GM19467 (cell line): ENCODE results near the gene CGB1.
"Not testable (repeated sequence)": the region's sequence is repeated elsewhere in the genome, so short reads cannot be mapped to it uniquely, and the experiment has no call there.

Experiments used
- ATAC-seq: cut with Tn5 transposase; IDR thresholded peaks from one replicate; pipeline ENCODE4 v1.9.1; 2021; ENCODE audit warnings: mild to moderate bottlenecking, moderate library complexity; ENCODE audit not compliant: unreplicated experiment

CGB1 gene

DNA sequence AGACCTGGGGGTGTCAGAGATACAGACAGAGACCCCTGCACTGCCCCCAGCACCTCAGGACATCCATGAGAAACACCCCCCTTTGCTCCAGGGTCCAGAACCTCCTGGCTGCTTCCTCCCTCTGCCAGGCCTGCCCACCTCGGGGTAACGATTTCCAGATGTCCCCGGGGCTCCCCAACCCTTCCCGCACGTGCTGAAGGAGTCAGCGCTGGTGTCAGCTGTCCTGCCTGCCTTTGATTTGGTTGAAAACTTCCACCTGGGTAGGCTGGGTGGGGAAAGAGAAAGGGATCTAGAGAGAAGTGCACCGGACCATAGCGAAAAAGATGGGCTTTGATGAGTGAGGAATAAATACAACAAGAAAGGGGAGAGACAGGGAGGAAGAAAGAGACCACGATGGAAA, 22.4 kb upstream of the CGB1 start:
- no peak for ATAC-seq

DNA sequence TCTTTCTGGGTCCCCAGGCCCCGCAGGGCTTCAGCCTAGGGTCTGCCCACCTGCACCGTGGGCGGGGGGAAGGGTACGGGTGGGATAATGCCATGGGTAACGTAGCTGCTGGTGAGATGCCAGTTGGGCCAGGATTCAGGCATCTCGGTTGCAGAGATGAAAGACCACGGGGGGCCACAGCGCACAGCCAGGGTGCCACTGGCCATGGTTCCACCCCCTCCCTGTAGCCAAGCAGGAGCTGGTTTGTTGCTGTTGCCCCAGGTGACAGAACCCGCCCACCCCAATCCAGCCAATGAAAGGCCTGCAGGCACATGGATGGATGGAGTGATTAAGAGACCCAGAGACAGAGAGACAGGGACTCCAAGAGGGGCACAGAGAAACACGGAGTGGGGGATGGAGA, 21.9 kb upstream of the CGB1 start:
- ATAC-seq: no peak

- no peak for ATAC-seq
These were observed 21.0 kb upstream of the CGB1 start, which contains the start of gene CGB7 for GRCh38 chr19:49057636-49058234. Gene CGB7, minus strand, starts transcription at chr19:49057749. Its CDS starts 2,374 bp downstream, at chr19:49055375.

DNA sequence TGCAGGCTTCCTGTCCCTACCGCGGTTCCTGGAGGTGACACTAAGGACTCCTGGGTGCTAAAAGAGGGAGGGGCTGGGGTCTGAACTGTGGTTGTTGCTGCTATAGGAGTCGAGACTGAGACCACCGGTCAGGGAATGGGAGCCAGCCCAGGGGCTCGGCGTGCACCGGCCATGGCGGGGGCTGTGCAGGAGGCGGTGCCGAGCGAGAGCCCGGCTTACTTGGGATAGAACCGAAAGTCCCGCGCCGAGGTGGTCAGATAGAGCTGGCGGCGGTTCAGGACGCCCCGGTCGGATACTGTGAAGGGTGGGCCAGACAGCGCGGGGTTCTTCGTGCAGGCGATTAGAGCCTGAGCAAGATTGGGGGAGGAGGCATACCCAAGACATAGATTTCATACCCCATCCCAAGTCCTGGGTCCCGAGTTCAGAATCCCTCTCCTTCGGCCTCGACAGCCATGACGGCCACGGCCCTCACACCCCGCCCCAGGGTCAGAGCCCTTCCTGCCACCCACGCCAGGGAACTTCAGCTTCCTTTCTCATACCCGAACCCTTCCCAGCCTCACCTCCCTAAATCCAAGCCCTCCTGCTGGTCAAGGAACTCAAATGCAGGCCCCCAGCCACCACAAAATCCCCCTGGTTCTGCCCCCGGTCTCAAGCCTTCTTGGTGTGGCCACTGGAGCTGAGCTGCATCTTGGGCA, 20.4 kb upstream of the CGB1 start:
- not testable (repeated sequence) for ATAC-seq

DNA sequence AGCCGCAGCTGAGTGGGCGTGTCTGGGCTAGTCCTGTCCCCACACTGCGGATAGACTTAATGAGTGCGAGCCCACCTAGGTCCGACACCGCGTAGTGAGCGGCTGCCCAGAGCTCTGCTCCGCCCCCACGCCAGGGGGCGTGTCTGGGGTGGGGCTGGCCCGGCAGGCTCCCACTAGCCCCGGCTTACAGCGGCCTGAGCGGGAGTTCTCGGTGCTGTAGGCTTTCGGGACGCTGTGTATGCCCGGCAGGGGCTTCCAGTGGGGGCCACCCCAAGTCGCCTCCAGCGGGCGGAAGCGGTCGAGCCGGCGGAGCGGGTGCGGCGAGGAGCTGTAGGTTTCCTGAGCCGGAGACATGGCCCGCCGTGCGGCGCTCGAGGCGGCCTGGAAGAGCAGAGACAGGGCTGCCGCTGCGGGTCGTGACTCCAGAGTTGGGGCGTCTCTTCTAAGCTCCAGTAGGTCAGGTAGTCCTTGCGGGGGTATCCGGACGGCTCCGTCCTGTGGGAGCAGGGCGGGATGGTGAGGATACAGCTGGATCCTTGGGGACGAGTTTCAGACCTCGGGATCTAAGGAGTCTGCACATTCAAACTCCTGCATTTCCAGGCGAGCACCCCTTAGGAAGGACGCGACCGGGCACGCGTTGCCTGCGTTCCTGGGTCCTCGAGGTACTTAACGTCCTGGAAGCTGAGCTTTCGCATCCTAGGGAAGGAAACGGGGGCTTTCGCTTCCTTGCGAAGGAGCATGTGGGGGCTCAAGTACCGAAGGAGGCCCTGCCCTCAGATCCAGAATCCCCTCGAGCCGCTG, 19.6 kb upstream of the CGB1 start:
- ATAC-seq: no peak

DNA sequence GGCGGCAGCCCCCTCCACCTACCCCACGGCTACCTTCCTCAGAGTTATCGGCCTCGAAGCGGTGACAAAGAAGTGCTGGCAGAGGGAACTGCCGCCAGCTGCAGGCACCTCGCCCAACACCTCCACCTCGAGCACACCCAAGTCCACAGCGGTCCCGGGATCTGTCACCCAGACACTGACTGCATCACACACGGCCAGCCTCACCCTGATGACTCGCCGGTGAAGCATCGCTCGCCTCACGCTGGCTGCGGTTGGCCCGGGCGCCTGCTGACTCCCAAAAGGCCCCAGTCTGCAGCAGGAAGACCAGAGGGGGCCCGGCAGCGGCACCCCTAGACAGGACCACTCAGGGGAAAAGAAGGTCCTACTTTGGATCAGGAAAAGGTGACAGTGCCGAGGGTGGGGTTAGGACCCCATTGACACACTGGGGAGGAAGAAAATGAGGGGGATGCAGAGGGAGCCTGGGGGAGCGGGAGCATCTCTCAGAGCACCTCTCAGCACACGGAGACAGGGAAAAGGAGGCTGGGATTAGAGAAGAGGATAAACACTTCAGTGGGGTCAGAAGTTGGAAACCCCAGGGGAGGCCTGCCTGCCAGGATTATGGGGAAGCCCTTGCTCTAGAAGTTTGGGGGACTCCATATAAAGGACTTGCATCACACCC, 13.8 kb upstream of the CGB1 start:
- ATAC-seq: not testable (repeated sequence)

GRCh38 chr19:49049834-49050233, 13.1 kb upstream of the CGB1 start:
- not testable (repeated sequence) for ATAC-seq

DNA sequence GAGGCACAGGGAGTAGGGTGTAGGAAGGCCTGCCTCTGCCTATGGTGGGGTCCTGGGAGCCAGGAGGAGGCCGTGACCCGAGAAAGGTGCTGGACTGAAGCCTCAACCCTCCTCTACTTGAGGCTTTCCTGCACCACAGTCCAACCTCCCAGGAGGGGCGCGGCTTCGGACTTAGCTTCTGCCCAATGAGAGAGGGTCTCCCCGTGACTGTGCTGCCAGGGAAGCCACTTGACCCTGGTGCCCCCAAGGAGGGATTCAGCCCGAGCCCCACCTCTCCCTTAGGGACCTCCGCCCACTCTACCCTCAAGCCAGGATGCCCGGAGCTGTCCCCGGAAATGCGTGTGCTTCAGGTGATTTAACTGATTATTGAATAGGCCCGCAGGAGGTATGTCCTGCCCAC, 12.3 kb upstream of the CGB1 start, which contains the start of gene CGB8:
TSS of gene CGB8 (minus strand) at position 101 of the 400 bp plus-strand sequence. CDS start 372 bp downstream, outside the sequence.
- not testable (repeated sequence) for ATAC-seq

GRCh38 chr19:49043548-49043947, 6.9 kb upstream of the CGB1 start, which contains the start of gene CGB5:
Gene CGB5, plus strand, starts transcription at chr19:49043848. Its CDS starts 362 bp downstream, at chr19:49044210.
- ATAC-seq: not testable (repeated sequence)

GRCh38 chr19:49042666-49043065, 6.0 kb upstream of the CGB1 start:
- not testable (repeated sequence) for ATAC-seq

GRCh38 chr19:49042177-49042576, 5.5 kb upstream of the CGB1 start:
- no peak for ATAC-seq

DNA sequence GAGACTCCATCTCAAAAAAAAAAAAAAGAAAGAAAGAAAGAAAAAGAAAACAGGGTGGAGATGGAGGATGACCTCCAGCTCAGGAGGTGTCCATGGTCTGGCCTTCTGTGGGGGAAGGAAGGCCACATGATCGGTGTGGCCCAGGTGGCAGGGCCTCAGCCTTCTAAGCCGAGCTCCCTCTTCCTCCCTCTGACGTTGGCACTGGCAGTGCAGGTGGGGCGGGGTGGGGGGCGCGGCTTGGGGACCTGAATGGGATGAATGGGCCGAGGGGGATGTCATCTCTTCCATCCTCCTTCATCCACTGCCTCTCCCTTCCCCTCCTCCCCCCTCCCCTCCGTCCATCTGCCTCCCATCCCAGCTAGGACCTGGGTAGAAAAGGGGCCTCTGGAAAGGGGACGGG, 3.0 kb upstream of the CGB1 start:
- ATAC-seq: not testable (repeated sequence)

DNA sequence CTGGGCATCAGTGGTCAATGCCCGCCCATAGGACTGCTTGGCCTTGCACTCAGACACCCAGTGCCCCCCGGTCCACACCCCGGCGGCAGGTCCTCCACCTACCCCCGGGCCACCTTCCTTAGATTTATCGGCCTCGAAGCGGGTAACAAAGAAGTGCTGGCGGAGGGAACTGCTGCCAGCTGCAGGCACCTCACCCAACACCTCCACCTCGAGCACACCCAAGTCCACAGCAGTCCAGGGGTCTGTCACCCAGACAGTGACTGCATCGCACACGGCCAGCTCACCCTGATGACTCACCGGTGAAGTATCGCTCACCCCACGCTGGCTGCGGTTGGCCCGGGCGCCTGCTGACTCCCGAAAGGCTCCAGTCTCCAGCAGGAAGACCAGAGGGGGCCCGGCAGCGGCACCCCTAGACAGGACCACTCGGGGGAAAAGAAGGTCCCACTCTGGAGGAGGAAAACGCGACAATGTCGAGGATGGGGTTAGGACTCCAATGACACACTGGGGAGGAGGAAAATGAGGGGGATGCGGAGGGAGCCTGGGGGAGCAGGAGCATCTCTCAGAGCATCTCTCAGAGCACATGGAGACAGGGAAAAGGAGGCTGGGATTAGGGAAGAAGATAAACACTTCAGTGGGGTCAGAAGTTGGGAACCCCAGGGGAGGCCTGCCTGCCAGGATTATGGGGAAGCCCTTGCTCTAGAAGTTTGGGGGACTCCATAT, 2.0 kb upstream of the CGB1 start:
- ATAC-seq: not testable (repeated sequence)

DNA sequence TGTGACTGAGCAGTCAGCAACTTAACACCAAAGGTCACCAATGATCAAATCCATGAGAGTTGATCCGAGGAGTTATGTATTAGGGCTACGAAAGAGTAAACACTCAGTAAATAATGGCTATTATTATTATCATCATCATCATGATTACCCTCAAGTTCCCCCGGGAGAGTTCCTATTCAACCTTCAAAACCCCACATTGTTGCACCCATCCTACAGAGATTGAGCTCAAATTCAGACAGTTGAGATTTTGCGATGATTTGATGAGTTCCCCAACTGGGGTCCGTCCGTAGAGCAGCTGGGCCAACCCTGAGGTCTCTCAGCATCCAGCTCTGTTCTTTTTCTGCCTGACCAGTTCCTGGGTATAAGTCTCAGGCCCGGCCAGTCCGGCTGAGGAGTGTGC, 1.4 kb upstream of the CGB1 start:
- ATAC-seq: not testable (repeated sequence)

- ATAC-seq: not testable (repeated sequence)
These were observed 4.9 kb downstream of the CGB1 start, which contains the start of gene CGB2 for GRCh38 chr19:49031642-49032301. Gene CGB2, plus strand, starts transcription at chr19:49031890. Its CDS starts 206 bp downstream, at chr19:49032096.

- ATAC-seq: not testable (repeated sequence)
These were observed 6.4 kb downstream of the CGB1 start for GRCh38 chr19:49030323-49030722.

- not testable (repeated sequence) for ATAC-seq
These were observed 6.9 kb downstream of the CGB1 start for GRCh38 chr19:49029749-49030148.

DNA sequence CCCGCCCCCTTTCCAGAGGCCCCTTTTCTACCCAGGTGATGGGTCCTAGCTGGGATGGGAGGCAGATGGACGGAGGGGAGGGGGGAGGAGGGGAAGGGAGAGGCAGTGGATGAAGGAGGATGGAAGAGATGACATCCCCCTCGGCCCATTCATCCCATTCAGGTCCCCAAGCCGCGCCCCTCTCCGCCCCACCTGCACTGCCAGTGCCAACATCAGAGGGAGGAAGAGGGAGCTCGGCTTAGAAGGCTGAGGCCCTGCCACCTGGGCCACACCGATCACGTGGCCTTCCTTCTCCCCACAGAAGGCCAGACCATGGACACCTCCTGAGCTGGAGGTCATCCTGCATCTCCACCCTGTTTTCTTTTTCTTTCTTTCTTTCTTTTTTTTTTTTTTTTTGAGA, 8.0 kb downstream of the CGB1 start:
- ATAC-seq: not testable (repeated sequence)

DNA sequence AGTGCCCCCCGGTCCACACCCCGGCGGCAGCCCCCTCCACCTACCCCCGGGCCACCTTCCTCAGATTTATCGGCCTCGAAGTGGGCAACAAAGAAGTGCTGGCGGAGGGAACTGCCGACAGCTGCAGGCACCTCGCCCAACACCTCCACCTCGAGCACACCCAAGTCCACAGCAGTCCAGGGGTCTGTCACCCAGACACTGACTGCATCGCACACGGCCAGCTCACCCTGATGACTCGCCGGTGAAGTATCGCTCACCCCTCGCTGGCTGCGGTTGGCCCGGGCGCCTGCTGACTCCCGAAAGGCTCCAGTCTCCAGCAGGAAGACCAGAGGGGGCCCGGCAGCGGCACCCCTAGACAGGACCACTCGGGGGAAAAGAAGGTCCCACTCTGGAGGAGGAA, 11.1 kb downstream of the CGB1 start:
- ATAC-seq: not testable (repeated sequence)

GRCh38 chr19:49025088-49025487, 11.6 kb downstream of the CGB1 start:
- ATAC-seq: not testable (repeated sequence)
